ENCODE results near the gene ADTRP. TPM values are rescaled to one million over a fixed set of nuclear protein-coding genes. Genes with fewer than 3 reads are reported as not detected.

ADTRP gene
- total and polyA plus RNA-seq, 2 of the 13 experiments (the other 11 are each of a cell fraction or from before 2014, with no cell fraction given): not detected

DNA sequence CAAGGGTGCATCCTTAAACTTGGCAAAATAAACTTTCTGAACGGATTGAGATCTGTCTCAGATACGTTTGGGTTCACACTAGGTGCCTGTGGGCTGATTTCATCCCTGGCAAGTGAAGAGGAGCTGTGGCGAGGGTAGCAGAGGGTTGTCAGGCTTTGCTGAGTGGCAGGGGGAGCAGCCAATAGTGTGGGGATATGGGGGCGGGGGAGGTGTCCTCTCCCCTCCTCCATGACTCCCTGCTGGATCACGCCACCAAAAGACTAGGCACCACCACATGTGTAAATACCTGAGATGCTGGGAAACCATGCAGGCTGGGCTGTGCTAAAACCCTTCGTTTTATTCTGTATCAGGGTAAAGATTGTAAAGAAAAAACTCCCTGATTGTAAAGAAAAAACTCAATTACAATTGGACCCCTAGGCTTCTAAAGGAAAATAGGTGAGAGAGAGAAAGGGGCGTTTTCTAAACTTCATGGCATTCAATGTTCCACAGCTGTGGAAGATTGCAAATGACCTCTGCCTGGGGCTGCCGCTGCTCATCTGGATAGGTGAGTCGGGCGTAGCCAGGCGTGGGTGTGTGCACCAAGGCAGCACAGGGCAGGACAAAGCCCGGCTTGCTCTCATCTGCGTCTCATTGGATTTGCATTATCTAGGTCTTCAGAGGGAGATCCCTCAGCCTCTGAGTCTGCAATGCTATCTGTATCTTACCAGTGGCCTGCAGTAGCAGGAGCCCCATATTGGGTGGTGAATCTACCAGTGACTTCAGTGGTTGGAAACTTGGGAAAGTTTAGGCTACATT lies 26.9 kb upstream of the ADTRP start:
- FAIRE-seq (no peak), DNase-seq (ENCODE audit: low spot score) (no peak), ATAC-seq (no peak)
- ChIA-PET CTCF (ENCODE audit: low intra/inter-chr PET ratio, low total read pairs) (no interaction called here), POLR2A (no interaction called here)
- no TSS peak for BruUV-seq (replicated peaks)
- in situ Hi-C loops (cut with HindIII; ENCODE audit: extremely low pct_ligation_motif_present, low pct_unique_long_range_greater_than_20kb) (no loop called here), intact Hi-C loops (cut with micrococcal nuclease; ENCODE audit: unreplicated experiment) (no loop called here)
- Histone ChIP-seq H4K20me1 (ENCODE audit: insufficient read depth, low read length) (no peaks in the 10 kb centered on the region), H3K4me1 (ENCODE audit: insufficient read depth, low read length) (no peaks in the 10 kb centered on the region), H3K27ac (ENCODE audit: extremely low read length, insufficient read depth, low read length) (no peak overlapping the region), H3K4me2 (ENCODE audit: low read depth, low read length) (no peak overlapping the region), H3K4me3 (replicated peaks in 1 of 3; ENCODE audit: insufficient read depth in 1 of 3, low read depth in 2 of 3, low read length in 3 of 3) (no peak overlapping the region), H3K79me2 (ENCODE audit: insufficient read depth, low read length) (no peaks in the 10 kb centered on the region), H3K9ac (ENCODE audit: insufficient read depth, low read depth, low read length) (no peak overlapping the region), H3K27me3 (ENCODE audit: control insufficient read depth in 1 of 2, insufficient read depth in 2 of 2, low read length in 2 of 2) (peaks cover 0 to 27% of the 10 kb centered on the region in 2 experiments; a peak in 3 of 5 replicates), H3K36me3 (replicated peaks in 1 of 2; ENCODE audit: control insufficient read depth in 1 of 2, insufficient read depth in 2 of 2, low read length in 2 of 2) (no peaks in the 10 kb centered on the region), H3K9me3 (ENCODE audit: low read length) (no peaks in the 10 kb centered on the region), H2AFZ (ENCODE audit: low read length) (no peak overlapping the region)
- WGBS (ENCODE audit: low lambda C conversion rate): 10% methylated on average over 13 of the region's 13 CpGs
- TF ChIP-seq MAF1 (CRISPR knock-in tag; IDR thresholded peaks at IDR 0.05; ENCODE audit: borderline replicate concordance) (no peak), ERF (CRISPR knock-in tag; IDR thresholded peaks at IDR 0.05) (no peak), ZSCAN25 (CRISPR knock-in tag; IDR thresholded peaks at IDR 0.05) (no peak), MAZ (IDR thresholded peaks at IDR 0.05; ENCODE audit: borderline replicate concordance, low read depth, low read length) (no peak), MAZ (CRISPR knock-in tag; IDR thresholded peaks at IDR 0.05; ENCODE audit: low read depth) (no peak), ZNF496 (CRISPR knock-in tag; IDR thresholded peaks at IDR 0.05; ENCODE audit: insufficient replicate concordance) (no peak), ZNF605 (CRISPR knock-in tag; IDR thresholded peaks at IDR 0.05) (no peak), HNRNPK (IDR thresholded peaks at IDR 0.05; ENCODE audit: low read depth, low read length, poor library complexity, severe bottlenecking) (no peak), SIX4 (CRISPR knock-in tag; IDR thresholded peaks at IDR 0.05) (no peak), MBD4 (IDR thresholded peaks at IDR 0.05; ENCODE audit: borderline replicate concordance, low read length) (no peak), YEATS2 (CRISPR knock-in tag; IDR thresholded peaks at IDR 0.05; ENCODE audit: borderline replicate concordance) (no peak), KDM4B (CRISPR knock-in tag; IDR thresholded peaks at IDR 0.05) (no peak), CCAR2 (optimal IDR thresholded peaks at IDR 0.05; ENCODE audit: low read depth, low read length) (no peak), NR2F2 (IDR thresholded peaks at IDR 0.05; ENCODE audit: borderline replicate concordance, low read depth) (no peak), ATAD3A (CRISPR knock-in tag; IDR thresholded peaks at IDR 0.05) (no peak), EED (CRISPR knock-in tag; IDR thresholded peaks at IDR 0.05) (no peak), ZNF552 (CRISPR knock-in tag; IDR thresholded peaks at IDR 0.05; ENCODE audit: borderline replicate concordance) (no peak)

Measured in HepG2 (cell line).